Measurements from ENCODE around the gene GRB14.

GRCh38 chr2:164558450-164558849, 62.8 kb downstream of the GRB14 start:
- no peak for TF ChIP-seq EZH2 (IDR thresholded peaks at IDR 0.05; ENCODE audit: low read length, missing control alignments)
- no peak for TF ChIP-seq CTCF (conservative IDR thresholded peaks at IDR 0.05 in 1 of 2, IDR thresholded peaks at IDR 0.05 in 1 of 2; ENCODE audit: low read depth in 1 of 2, low read length in 2 of 2)
